ENCODE data around the gene GADL1.

Gene GADL1

DNA sequence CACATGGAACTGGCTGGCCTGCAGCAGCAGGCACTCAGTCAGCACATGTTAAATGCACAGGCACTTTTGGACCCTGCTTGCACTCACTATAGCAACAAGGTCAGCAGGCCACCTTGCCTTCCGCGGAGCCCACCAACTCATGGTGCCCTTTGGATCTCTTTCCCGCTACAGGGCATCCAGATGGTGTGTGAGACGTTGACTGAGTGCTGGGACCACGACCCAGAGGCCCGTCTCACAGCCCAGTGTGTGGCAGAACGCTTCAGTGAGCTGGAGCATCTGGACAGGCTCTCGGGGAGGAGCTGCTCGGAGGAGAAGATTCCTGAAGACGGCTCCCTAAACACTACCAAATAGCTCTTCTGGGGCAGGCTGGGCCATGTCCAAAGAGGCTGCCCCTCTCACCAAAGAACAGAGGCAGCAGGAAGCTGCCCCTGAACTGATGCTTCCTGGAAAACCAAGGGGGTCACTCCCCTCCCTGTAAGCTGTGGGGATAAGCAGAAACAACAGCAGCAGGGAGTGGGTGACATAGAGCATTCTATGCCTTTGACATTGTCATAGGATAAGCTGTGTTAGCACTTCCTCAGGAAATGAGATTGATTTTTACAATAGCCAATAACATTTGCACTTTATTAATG is 203.1 kb downstream of the GADL1 start:
- DNase-seq, result no peak

GRCh38 chr3:30690199-30690598 is 204.3 kb downstream of the GADL1 start:
- DNase-seq, result no peak

GRCh38 chr3:30688776-30689641 is 205.5 kb downstream of the GADL1 start:
- no peak for DNase-seq

- no peak for DNase-seq
Observed at GRCh38 chr3:30687930-30688570, 206.4 kb downstream of the GADL1 start.

- DNase-seq, result no peak
Observed at GRCh38 chr3:30686799-30687198, 207.7 kb downstream of the GADL1 start.

DNA sequence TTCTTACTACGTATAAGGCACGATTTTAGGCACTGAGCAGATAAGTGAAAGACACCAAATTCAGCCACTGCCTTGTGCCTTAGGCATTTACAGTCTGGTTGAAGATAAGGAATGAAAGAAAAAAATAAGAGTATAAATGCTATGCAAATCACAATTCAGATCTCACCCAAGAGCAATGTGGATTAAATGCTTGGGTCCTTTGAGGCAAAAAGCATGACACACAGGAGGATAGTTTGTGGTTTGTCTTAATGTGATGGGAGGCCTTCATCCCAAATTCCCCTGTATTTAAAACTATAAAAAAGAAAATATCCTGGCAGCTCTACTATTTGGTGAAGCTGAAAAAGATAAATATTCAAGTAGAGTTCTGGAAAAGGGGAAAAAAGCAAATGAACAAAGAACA is 208.3 kb downstream of the GADL1 start:
- no peak for DNase-seq

GRCh38 chr3:30685267-30685667 is 209.2 kb downstream of the GADL1 start:
- DNase-seq, result no peak

- no peak for DNase-seq
Observed at GRCh38 chr3:30684356-30684755, 210.1 kb downstream of the GADL1 start.

- DNase-seq, result no peak
Observed at GRCh38 chr3:30683769-30684168, 210.7 kb downstream of the GADL1 start.

GRCh38 chr3:30682434-30683155 is 211.9 kb downstream of the GADL1 start:
- DNase-seq, result no peak

DNA sequence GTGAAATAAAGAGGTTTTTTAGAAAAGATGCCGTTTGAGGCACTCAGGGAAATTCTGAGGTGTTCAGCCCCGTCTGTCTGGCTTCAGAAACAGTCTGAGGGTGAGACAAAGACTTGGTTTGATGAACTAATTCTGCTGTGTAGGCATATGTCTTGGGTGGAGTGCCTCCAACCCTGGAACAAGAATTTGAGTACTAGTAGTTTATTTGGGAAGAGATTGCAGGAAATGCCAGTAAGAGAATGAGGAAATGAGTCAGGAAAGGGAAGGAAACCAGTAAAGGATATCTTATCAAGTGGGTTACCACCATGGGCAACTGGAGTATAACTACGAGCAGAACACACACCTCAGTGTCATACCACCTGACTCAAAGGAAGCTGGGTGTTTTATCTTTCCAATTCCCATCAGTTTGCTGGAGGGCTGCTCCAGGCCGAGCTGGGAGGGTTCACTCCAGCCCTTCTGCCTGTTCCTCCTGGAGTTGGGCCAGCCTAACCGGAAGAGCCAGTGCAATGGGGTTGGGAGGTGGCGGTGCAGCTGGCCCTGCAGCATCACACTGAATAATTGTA is 212.7 kb downstream of the GADL1 start:
- no peak for DNase-seq

DNA sequence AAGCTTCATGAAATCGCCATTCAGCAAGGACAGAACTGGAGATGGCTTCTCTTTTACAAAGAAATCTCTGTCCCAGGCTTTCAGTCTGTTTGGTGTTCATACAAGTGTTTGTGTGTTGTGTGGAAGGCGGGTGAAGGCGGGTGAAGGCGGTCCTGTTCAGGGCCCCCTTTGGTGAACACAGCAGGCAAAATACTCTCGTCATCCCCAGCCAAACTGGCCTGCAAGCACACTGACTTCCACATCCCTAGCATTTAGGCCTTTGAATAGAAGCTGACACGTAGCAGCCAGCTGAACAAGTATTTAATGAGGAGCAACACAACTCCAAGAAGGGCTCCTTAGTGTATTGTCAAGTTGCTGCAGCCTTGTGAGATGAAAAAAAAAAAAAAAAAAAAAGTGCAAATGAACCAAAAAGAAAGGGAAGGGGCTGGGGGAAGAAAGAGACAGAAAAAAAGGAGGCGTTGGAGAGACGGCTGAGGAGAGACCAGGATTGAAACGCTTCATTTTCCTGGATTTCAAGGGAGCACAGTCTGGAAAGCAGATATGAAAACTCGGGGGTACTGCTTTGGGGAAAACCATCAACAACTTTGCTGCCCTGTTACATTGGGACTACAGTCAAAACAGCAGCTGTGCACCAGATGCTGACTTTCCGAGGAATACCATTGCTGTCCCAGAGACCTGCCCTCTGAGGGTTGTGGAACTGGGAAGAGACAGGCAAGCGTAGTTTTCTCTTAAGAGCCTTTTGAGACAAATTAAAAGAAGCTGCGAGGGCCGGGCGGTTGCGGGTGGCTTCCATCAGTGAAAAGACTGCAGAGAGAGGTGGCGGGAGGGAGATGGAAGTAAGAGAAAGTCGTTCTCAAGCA is 213.4 kb downstream of the GADL1 start:
- DNase-seq, result no peak

DNA sequence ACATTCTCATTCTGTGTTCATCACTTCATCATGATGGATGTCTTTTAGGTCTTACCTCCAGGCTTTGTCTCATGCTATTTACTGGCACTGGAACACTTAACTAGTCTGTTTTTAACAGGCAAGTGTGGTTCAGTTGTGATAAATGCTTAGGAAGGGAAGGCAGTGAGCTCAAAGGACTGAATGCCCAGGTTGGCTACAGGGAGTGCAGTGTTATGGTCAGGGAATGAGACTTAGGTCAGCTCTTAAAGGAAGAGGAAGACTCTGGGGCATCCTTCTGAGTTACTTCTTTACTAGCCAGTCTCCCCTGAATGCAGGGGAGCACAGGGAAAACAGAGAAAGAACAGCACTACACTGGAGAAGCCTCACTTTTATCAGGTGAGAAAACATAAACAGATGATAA is 215.4 kb downstream of the GADL1 start:
- DNase-seq, result no peak

GRCh38 chr3:30677347-30677685 is 217.1 kb downstream of the GADL1 start:
- DNase-seq, result no peak

GRCh38 chr3:30676424-30677346 is 217.8 kb downstream of the GADL1 start:
- DNase-seq, result no peak
